ENCODE results near the gene GYS1.

DNA sequence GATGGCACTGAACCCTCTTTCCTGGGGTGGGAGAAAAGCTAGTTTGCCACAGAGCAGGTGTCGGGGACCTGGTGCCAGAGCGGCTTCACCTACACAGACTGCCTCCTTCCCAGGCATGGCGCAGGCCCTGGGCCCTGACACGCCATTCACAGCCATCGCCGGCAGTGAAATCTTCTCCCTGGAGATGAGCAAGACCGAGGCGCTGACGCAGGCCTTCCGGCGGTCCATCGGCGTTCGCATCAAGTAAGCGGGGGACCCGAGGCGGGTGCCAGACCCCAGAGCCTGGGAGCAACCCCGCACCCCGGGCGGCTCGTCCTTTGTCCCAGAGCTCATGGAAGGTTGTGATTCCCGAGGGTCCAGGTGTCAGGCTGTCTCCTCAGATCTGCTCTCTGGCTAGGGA lies 13.8 kb upstream of the GYS1 start:
- TF ChIP-seq POLR2A (IDR thresholded peaks at IDR 0.05): no peak
- TF ChIP-seq CTCF (IDR thresholded peaks at IDR 0.05): no peak

All from stomach (tissue), 4 donors.